Measurements from ENCODE around the gene YPEL1.

DNA sequence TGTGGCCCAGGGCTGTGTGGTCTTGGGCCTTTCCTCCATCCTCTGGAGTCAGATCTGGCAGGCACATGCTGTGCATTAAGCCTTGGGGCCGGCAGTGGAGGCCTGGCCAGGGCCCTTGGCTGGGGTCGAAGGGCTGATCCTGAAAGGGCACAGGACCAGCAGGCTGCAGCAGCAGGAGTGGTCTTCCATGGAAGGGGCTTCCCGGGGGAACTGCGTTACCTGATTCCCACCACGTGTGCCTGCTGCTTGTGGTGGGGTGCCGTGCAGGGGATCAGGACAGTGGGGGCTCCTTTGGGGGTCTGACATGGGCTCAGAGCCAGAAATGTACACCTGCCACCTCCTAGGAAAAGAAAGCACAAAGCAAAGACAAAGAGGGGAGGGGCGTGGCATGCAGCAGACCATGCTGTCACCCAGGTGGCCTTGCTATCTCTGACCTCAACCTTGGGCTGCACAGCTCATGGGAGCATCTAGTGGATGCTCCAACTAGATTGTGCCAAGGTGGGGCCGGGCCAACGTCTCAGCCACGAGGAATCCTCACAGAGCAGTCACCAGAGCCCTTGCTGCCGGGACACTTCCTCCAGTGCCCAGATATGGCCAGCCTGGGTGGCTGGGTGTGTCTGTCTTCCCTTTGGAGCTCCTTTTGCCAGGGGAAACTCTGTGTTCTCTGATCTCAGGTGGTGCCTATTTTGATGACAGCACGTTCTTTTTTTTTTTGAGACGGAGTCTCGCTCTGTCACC is 17.9 kb upstream of the YPEL1 start:
- TF ChIP-seq, protein P1, sequence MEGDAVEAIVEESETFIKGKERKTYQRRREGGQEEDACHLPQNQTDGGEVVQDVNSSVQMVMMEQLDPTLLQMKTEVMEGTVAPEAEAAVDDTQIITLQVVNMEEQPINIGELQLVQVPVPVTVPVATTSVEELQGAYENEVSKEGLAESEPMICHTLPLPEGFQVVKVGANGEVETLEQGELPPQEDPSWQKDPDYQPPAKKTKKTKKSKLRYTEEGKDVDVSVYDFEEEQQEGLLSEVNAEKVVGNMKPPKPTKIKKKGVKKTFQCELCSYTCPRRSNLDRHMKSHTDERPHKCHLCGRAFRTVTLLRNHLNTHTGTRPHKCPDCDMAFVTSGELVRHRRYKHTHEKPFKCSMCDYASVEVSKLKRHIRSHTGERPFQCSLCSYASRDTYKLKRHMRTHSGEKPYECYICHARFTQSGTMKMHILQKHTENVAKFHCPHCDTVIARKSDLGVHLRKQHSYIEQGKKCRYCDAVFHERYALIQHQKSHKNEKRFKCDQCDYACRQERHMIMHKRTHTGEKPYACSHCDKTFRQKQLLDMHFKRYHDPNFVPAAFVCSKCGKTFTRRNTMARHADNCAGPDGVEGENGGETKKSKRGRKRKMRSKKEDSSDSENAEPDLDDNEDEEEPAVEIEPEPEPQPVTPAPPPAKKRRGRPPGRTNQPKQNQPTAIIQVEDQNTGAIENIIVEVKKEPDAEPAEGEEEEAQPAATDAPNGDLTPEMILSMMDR (IDR thresholded peaks at IDR 0.05) = no peak
- no peak for TF ChIP-seq POLR2A (IDR thresholded peaks at IDR 0.05)

Data from right lobe of liver (tissue), 4 donors.